Mucosa of stomach (tissue), 1 donor: ENCODE data around the gene BBX.

Experiments
- H3K27me3 ChIP-seq: one replicate; pipeline ENCODE4 v1.7.0; 2013; ENCODE audit warnings: mild to moderate bottlenecking, low read length; ENCODE audit not compliant: control insufficient read depth, insufficient read depth
- H3K36me3 ChIP-seq: one replicate; pipeline ENCODE4 v1.7.0; 2013; ENCODE audit warnings: low read length; ENCODE audit not compliant: control insufficient read depth, insufficient read depth
- H3K4me1 ChIP-seq: one replicate; pipeline ENCODE4 v1.7.0; 2013; ENCODE audit warnings: mild to moderate bottlenecking, low read length; ENCODE audit not compliant: control insufficient read depth, insufficient read depth
- H3K4me3 ChIP-seq: one replicate; pipeline ENCODE4 v1.7.0; 2013; ENCODE audit warnings: low read length
- H3K9ac ChIP-seq: one replicate; pipeline ENCODE4 v1.7.0; 2013; ENCODE audit warnings: mild to moderate bottlenecking, low read length, moderate library complexity
- H3K9me3 ChIP-seq: one replicate; pipeline ENCODE4 v1.7.0; 2013; ENCODE audit warnings: mild to moderate bottlenecking, low read length, moderate library complexity; ENCODE audit not compliant: control insufficient read depth
- donor health status: Pancreatic carcinoma.

Gene BBX

DNA sequence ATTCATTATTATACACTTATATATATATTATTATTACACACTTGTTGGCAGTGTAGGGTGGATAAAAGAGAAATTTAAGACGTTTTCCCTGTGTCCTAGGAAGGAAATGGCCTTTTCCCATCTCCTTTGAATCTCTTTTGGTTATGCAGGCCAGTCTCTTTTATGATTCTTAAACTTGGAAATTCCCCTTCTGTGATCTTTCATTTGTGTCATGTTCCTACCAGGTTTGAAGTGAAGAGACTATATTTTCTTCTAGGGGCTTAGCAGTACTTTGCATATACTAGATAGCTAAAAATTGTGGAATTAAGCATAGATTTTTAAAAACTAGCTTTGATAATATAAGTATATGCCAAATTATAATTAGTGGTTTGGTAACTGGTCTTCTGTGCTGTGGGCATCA lies 58.5 kb downstream of the BBX start:
- no peak overlapping the region for H3K4me3 ChIP-seq
- H3K9me3 ChIP-seq = no peaks in the 10 kb centered on the region
- H3K9ac ChIP-seq = no peak overlapping the region
- no peaks in the 10 kb centered on the region for H3K27me3 ChIP-seq
- H3K36me3 ChIP-seq = no peaks in the 10 kb centered on the region
- H3K4me1 ChIP-seq = no peaks in the 10 kb centered on the region

DNA sequence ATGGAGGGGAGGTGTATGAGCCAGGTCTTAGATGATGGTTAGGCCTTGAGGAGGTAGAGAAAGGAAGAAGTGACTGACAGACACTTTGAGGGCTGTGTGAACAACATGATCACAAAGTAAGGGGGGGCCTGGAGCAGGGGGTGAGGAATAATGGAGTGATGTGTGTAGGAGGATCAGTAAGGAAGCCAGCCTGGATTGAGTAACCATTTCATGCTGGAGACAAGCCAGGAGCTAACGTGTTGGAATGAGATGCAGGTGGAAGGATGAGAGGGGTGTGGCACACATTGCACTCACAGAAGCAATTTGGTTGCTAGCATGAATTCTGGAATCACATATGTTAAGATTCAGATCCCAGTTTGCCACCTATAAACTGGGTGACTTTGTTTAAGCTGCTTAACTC lies 65.5 kb downstream of the BBX start:
- H3K4me1 ChIP-seq = no peaks in the 10 kb centered on the region
- no peak overlapping the region for H3K4me3 ChIP-seq
- H3K9me3 ChIP-seq = no peaks in the 10 kb centered on the region
- no peak overlapping the region for H3K9ac ChIP-seq
- no peaks in the 10 kb centered on the region for H3K36me3 ChIP-seq
- H3K27me3 ChIP-seq = no peaks in the 10 kb centered on the region

DNA sequence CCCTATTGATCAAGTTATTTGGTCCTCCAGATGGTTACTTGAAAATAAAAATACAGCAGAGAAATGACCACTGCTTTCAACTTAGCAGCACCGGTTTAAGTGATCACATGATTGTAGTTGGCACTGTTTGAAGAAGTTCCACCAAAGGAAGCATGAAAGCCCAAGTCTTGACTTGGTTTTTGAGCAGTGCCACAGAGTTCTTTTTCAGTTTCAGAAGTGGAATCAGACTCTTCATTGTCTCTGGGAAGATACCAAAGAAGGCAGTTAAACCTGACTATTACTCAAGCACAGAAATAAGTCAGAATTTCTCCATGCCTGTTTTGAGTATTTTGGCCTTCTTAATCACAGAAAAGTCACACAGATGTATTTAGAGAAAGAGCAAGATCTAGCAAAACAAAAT lies 66.7 kb downstream of the BBX start:
- H3K9me3 ChIP-seq = no peaks in the 10 kb centered on the region
- no peaks in the 10 kb centered on the region for H3K27me3 ChIP-seq
- no peaks in the 10 kb centered on the region for H3K36me3 ChIP-seq
- H3K4me3 ChIP-seq = no peak overlapping the region
- H3K9ac ChIP-seq = no peak overlapping the region
- H3K4me1 ChIP-seq = no peaks in the 10 kb centered on the region

DNA sequence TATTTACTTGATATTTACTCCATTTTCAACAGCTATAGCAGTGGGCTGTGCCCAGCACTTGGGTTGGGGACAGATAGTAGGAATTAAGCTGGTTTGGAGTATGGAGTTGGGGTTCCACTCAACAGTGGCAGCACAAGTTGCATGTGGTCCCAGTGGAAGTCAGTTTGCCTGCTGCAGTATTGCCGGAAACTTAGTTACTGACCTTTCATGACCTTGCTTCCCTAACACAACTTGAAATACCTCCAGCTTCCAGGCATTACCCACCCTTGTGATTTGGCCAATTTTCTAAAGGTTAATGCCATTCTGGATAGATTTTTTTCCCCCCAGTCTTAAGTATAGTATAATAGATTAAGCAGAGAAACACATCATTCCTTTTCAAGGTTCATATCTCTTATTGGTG lies 68.0 kb downstream of the BBX start:
- H3K9ac ChIP-seq = no peak overlapping the region
- no peaks in the 10 kb centered on the region for H3K36me3 ChIP-seq
- H3K27me3 ChIP-seq = no peaks in the 10 kb centered on the region
- H3K9me3 ChIP-seq = no peaks in the 10 kb centered on the region
- H3K4me1 ChIP-seq = no peaks in the 10 kb centered on the region
- H3K4me3 ChIP-seq = no peak overlapping the region

DNA sequence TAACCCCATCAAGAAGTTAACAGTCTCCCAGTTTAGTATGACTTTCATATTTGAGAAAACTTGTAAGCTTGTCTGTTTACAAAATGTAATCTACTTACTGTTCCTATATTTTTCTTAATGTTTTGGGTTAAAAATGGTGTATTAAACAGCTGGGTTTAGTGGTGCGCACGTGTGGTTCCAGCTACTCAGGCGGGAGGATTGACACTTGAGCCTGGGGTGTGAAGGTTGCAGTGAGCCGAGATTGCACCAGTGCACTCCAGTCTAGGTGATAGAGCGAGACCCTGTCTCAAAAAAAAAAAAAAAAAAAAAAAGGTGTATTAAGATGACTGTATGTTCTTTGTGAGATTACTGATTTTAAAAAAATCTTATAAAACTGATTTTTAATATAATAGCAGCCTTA lies 69.3 kb downstream of the BBX start:
- no peaks in the 10 kb centered on the region for H3K27me3 ChIP-seq
- H3K36me3 ChIP-seq = no peaks in the 10 kb centered on the region
- no peak overlapping the region for H3K9ac ChIP-seq
- no peaks in the 10 kb centered on the region for H3K4me1 ChIP-seq
- H3K4me3 ChIP-seq = no peak overlapping the region
- no peaks in the 10 kb centered on the region for H3K9me3 ChIP-seq

DNA sequence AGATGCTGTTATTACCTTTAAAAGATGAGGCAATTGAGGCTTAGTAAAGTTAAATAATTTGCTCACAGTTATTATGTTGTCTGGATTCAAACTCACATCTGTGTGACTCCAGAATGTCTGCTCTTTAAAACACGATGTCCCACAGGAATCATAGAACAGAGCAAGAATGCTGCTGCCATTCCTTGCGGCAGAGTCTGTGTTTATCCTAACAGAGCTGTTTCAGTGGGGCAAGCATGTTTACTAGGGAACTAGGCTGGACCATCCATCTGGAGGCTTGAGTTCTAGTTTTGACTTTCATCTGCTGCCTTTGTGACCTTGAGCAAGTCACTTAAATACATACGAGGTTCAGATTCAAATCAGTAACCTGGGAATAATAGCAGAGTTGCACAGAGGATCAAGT lies 72.1 kb downstream of the BBX start:
- Histone ChIP-seq H3K27me3 (no peaks in the 10 kb centered on the region), H3K9me3 (no peaks in the 10 kb centered on the region), H3K9ac (no peak overlapping the region), H3K4me3 (no peak overlapping the region), H3K4me1 (peaks cover 6% of the 10 kb centered on the region), H3K36me3 (no peaks in the 10 kb centered on the region)

DNA sequence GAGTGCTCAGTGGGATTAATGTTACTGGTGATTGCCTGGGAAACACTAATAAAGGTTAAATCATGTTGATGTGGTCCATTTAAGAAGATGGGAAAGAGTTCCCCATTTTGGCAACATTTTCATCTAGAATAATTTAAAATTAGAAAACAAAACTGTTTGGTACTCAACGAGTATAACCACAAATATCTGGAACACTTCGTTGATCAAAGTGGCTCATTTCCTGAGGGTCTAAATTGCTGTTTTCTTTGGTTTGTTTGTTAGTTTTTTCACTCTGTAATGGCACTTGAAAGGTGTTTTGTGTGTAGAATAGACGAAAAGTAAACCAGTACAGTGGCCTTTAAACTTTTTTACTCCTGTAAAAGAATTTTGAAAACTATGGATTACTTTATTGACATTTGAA lies 73.9 kb downstream of the BBX start:
- no peak overlapping the region for H3K4me3 ChIP-seq
- peaks cover 6% of the 10 kb centered on the region for H3K4me1 ChIP-seq
- H3K36me3 ChIP-seq = no peaks in the 10 kb centered on the region
- H3K9me3 ChIP-seq = no peaks in the 10 kb centered on the region
- H3K9ac ChIP-seq = no peak overlapping the region
- no peaks in the 10 kb centered on the region for H3K27me3 ChIP-seq

DNA sequence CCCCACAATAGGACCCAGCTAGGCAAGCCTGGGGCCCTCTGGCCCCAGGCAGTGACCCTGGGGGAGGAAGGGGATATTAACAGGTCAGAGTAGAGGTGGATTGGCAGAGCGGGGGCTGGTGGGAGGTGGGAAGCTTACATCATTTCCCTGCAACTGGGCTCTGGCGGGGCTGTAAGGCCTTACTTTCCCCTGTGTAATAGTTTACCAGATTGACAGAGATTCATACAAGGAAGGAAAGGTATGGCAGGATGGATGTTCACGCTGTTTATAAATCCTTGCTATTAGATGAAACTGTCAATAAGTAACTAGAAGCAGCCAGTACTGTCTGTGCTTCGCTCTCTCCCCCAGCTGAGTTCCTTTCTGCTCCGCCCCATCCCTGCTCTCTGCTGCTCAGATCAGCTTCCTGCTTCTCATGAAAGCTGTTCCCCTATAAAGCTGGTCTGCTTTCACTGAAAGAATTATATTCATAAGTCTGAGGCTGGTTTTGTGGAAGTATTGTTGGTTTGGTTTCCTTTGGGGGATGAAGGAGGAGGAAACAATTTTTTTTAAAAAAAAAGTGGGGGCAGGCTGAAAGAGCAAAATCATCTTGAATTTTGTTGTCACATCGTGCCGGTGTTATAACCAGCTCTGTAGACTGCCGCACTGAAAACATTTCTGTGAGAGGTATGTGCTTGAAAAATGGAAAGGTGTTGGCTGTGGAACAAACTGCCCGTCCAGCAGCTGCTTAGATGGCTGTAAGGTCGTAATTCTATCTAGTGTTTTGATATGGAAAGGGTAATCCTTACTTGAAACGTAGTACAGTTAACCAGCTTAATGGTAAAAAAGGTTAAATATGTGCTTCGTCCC lies 76.4 kb downstream of the BBX start:
- no peaks in the 10 kb centered on the region for H3K9me3 ChIP-seq
- H3K27me3 ChIP-seq = no peaks in the 10 kb centered on the region
- H3K9ac ChIP-seq = peak overlapping the region; percentile 57
- H3K4me3 ChIP-seq = peak overlapping the region; percentile 37
- peaks cover 6% of the 10 kb centered on the region for H3K4me1 ChIP-seq
- H3K36me3 ChIP-seq = no peaks in the 10 kb centered on the region

DNA sequence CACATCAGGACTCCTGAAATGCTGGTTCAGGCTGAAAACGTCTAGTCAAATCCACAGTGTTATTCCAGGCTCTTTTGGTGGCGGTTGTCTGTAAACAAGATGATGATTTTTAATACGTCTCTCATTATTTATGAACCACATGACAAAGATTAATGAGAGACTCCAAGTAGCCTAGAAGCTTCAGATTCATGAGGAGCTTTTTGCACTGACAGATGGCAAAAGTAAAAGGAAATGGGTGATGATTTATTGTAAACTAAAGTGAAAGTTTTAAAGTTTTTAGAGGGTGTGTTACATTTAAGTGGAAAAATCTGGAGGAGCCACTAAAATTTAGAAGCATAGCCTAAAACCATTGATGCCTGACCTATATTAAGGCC lies 77.0 kb downstream of the BBX start:
- Histone ChIP-seq H3K27me3 (no peaks in the 10 kb centered on the region), H3K36me3 (no peaks in the 10 kb centered on the region), H3K9me3 (no peaks in the 10 kb centered on the region), H3K9ac (peak overlapping the region; percentile 57), H3K4me3 (peak overlapping the region; percentile 37), H3K4me1 (peaks cover 6% of the 10 kb centered on the region)

DNA sequence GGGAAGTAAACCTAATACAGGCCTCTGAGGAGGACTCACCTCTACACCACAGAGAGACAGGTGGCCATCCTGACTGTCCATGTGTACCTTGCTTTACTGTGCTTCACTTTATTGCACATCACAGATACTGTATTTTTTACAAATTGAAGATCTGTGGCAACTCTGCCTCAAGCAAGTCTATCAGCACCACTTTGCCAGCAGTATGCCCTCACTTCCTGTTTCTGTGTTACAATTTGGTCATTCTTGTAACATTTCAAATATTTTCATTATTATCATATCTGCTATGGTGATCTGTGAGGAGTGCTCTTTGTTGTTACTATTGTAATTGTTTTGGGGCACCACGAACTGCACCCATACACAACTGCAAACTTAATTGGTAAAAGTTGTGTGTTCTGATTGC lies 78.0 kb downstream of the BBX start:
- Histone ChIP-seq H3K9me3 (no peaks in the 10 kb centered on the region), H3K4me1 (peaks cover 6% of the 10 kb centered on the region), H3K9ac (no peak overlapping the region), H3K4me3 (no peak overlapping the region), H3K36me3 (no peaks in the 10 kb centered on the region), H3K27me3 (no peaks in the 10 kb centered on the region)

DNA sequence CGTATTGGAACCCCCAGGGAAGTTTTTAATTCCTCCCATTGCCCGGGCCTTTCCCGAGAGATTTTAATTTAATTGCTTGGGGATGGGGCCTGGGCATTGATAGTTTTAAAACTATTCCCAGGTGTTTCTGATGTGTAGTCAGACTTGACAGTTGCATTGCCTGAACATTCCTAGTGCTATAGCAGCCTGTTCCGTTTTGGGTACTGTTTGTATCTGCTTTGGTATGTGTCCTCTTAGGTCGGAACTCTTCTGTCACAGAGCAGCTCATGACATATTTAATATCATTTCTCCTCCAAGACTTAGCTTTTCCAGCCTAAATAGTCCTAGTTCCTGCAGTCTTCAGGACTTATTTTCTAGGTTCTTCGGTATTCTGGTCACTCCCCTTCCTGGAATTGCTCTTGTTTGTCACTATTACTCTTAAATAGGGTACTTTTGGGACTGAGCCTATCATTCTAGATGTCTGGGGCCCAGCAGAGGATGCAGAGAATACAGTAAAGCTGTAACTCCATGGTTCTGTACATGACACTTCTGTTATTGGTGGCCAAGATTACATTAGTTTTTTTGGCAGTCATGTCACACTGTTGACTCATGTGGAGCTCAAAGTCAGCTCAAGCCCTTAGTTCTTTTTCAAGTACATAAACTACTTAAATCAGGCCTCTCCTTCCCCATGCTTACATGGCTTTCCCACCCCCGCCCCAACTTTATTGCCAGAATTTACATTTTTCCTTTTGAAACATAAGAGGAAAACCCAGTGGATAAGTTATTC lies 81.5 kb downstream of the BBX start:
- Histone ChIP-seq H3K36me3 (no peaks in the 10 kb centered on the region), H3K9ac (no peak overlapping the region)

DNA sequence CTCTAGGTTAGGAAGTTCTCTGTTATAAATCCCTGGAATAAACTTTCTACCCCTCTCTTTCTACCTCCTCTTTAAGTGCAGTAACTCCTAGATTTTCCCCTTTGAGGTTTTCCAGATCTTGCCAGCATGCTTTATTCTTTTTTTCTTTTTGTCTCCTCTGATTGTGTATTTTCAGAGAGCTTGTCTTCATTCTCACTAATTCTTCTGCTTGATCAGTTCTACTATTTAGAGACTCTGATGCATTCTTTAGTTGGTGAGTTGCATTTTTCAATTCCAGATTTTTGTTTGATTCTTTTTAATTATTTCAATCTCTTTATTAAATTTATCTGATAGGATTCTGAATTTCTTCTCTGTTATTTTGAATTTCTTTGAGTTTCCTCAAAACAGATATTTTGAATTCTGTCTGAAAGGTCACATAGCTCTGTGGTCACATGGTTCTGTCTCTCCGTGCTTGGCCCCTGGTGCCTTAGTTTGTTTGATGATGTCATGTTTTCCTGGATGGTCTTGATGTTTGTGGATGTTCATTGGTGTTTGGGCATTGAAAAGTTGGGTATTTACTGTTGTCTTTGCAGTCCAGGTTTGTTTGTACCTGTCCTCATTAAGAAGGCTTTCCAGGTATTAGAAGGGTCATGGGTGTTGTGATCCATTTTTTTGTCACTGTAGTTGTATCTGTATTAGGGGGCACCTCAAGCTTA lies 89.2 kb downstream of the BBX start:
- Histone ChIP-seq H3K9ac (no peak overlapping the region), H3K9me3 (no peaks in the 10 kb centered on the region), H3K27me3 (no peaks in the 10 kb centered on the region), H3K4me3 (no peak overlapping the region), H3K4me1 (no peaks in the 10 kb centered on the region), H3K36me3 (no peaks in the 10 kb centered on the region)

More for the DNA sequence above, 81.5 kb downstream of the BBX start:
- H3K27me3 ChIP-seq = no peaks in the 10 kb centered on the region
- no peak overlapping the region for H3K4me3 ChIP-seq
- H3K9me3 ChIP-seq = no peaks in the 10 kb centered on the region
- no peaks in the 10 kb centered on the region for H3K4me1 ChIP-seq
